GM21529 (cell line): ENCODE data around the gene DHRS4L2.
"Not testable (repeated sequence)": the region's sequence is repeated elsewhere in the genome, so short reads cannot be mapped to it uniquely, and the experiment has no call there.

ENCODE experiments used
- ATAC-seq: cut with Tn5 transposase; IDR thresholded peaks from one replicate; pipeline ENCODE4 v1.9.1; 2021; ENCODE audit not compliant: unreplicated experiment

Gene DHRS4L2

GRCh38 chr14:24013654-24014514, 25.2 kb downstream of the DHRS4L2 start:
- ATAC-seq, result no peak

GRCh38 chr14:24015745-24016144, 27.0 kb downstream of the DHRS4L2 start:
- not testable (repeated sequence) for ATAC-seq

- not testable (repeated sequence) for ATAC-seq
Measured at GRCh38 chr14:24018978-24019377, 30.2 kb downstream of the DHRS4L2 start.

DNA sequence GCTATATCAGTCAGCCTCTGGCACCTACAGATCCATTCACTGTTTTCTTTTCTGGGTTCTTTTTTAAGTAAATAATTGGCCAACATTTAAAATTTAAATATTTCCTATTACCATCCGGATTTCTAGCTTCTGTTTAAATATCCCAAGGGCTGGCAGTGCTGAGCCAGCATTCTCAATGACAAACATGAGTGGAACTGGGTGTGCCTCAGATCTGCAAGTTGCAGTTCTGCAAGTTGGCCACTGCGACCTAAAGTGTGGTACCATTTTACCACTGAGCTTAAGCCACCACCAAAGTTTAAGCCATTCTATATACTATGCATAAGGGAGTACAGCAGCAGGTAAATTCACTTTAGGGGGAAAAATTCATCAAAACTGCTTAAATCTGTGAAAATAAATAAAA, 31.2 kb downstream of the DHRS4L2 start:
- ATAC-seq, result not testable (repeated sequence)

DNA sequence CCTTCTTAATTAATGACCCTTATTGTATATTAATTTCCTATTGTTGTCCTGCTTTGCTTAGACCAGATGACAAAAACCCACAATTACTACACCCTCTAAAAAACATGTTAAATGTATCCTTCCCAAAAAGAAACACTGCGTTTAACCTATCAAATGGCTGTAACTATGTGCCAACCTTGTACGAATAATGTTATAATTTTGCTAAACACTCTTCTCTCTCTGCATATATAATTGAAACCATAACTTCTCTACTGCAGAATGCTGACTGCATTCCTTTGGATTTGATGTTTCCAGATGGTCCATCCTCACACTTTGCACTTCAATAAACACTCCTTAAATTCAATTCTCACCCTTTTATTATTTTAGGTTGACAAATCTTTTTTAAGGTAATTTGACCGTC, 31.8 kb downstream of the DHRS4L2 start:
- ATAC-seq, result not testable (repeated sequence)

DNA sequence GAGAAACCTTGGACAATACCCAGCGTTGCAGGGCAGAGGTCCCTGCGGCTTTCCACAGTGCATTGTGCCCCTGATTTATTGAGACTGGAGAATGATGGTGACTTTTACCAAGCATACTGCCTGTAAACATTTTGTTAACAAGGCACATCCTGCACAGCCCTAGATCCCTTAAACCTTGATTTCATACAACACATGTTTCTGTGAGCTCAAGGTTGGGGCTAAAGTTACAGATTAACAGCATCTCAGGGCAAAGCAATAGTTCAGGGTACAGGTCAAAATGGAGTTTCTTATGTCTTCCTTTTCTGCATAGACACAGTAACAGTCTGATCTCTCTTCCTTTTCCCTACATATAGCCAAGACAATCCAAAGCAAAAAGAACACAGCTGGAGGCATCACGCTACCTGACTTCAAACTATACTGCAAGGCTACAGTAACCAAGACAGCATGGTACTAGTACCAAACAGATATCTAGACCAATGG, 36.2 kb downstream of the DHRS4L2 start:
- not testable (repeated sequence) for ATAC-seq

GRCh38 chr14:24029687-24030086, 41.0 kb downstream of the DHRS4L2 start:
- not testable (repeated sequence) for ATAC-seq

GRCh38 chr14:24031331-24031730, 42.6 kb downstream of the DHRS4L2 start:
- ATAC-seq, result not testable (repeated sequence)

DNA sequence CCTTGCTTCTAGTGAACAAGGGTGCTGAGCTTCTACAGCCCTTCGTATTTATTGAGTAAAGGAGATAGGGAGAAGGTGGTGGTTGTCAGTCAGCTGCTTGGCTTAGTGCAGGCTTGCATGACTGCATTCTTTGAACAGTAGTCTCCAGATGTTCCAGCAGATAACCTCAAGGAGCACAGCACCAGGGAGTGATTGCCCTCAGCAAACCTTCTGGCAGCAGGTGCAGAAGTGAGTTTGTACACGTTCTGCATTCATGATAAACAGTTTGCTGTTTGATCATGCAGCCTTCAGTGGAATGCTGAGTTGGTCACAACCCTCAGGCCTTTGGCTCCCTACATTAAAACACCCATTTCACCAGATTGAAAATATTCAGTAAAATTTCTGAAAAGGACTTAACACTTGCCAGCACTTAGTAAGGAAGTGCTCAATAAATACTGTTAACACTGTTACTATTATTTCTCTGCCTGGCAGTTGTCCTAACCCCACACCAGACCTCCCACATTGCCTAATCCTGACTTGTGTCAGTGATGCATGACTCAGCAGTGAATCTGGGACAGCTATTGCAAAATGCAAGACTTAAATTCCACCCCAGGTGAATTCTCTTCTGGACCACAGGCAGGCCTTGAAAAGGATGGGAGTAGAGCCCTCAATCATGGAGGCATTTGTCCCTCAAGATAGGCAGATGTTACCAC, 44.1 kb downstream of the DHRS4L2 start:
- no peak for ATAC-seq

GRCh38 chr14:24035769-24036168, 47.0 kb downstream of the DHRS4L2 start:
- not testable (repeated sequence) for ATAC-seq

- ATAC-seq, result peak; percentile 71
Measured at GRCh38 chr14:24036169-24036962, 47.6 kb downstream of the DHRS4L2 start.

DNA sequence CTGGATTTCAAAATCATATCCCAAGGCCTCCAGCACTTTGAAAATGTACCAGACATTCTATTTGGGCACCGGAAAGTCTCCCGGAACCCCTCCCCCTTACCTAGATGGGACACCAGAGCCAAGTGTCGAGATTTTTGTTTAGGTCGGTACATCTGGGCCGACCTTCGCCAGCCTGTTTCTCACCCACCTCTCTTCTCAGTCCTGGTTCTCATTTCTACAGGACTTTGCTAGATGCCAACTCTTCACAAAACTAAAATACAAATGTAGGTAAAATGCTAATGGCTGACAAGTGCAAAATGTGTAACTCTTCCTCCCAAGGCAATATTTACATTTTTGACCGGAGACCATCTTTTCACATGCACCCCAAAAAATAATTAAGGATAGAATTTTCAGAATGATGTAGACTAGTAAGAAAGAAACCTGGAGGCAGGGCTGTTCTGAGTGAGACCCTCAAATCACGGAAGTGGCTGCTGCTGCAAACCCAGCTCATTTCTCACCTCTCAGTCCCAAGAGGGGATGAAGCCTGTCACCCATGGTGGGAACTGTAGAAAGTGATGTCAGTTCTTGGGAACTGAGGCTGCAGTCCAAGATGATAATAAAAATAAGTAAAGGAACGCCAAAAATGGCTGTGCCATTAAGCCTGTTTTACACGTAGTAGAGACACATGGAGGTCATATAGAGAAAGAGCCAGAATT, 48.4 kb downstream of the DHRS4L2 start:
- peak; percentile 5 for ATAC-seq

- ATAC-seq, result no peak
Measured at GRCh38 chr14:24037658-24038037, 48.9 kb downstream of the DHRS4L2 start.

- no peak for ATAC-seq
Measured at GRCh38 chr14:24038686-24039085, 50.0 kb downstream of the DHRS4L2 start.

DNA sequence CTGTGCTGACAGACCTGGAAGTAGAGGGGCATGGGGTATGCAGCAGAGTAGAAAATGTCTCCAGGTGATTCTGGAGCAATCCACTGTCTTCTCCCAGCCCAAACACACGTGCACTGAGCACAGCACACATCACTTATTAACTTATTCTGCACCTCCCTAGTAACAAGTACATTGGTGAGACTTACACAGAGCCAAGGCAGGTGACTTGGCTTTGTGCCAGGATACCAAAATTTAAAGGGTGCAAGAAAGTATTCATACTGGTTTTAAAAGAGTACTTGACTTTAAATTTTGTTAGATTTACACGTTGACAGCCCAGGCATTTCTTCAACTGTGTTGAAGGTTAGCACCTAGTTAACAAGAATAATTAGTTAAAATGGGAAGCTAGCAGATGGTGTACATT, 52.0 kb downstream of the DHRS4L2 start:
- no peak for ATAC-seq

DNA sequence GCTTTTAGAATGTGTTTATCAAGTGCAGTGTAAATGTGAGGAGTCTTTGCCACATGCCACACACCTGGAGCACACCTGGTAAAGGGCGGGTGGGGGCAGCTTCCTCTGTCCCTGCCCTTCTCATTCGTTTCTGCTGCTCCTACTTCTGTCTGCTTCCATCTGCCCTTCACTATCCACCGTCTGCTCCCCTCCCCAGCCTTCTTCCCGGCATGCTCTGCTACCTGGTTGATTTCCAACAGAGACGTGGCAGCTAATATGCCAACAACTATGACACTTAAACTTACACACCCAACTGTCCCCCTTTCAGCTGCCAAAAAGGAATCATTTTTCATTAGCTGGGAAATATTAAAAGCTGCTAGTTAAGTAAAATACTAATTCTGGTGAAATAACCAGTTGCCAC, 54.0 kb downstream of the DHRS4L2 start:
- no peak for ATAC-seq

DNA sequence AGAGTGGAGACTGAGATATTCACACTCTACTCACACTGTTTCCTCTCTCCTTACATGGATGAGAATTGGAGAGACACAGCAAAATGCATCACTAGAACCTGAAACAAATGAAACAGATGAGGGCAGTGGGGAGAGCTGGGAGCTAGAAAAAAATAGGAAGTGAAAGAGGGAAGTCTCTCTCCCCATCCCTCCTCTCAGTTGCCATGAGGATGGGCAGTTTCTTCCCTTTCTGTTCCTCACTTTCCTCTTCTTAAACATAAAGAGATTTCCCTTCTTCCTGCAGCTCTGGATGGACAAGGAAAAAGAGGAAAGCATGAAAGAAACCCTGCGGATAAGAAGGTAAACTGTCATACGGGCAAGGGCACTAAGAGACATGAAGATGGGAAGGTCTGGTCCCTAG, 60.3 kb downstream of the DHRS4L2 start:
- not testable (repeated sequence) for ATAC-seq

DNA sequence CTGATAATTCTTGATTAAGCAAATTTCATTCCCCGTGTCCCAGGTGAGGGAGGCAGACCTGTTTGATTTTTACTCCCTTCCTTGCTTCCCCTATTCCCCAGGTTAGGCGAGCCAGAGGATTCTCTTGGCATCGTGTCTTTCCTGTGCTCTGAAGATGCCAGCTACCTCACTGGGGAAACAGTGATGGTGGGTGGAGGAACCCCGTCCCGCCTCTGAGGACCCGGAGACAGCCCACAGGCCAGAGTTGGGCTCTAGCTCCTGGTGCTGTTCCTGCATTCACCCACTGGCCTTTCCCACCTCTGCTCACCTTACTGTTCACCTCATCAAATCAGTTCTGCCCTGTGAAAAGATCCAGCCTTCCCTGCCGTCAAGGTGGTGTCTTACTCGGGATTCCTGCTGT, 62.0 kb downstream of the DHRS4L2 start:
- not testable (repeated sequence) for ATAC-seq

DNA sequence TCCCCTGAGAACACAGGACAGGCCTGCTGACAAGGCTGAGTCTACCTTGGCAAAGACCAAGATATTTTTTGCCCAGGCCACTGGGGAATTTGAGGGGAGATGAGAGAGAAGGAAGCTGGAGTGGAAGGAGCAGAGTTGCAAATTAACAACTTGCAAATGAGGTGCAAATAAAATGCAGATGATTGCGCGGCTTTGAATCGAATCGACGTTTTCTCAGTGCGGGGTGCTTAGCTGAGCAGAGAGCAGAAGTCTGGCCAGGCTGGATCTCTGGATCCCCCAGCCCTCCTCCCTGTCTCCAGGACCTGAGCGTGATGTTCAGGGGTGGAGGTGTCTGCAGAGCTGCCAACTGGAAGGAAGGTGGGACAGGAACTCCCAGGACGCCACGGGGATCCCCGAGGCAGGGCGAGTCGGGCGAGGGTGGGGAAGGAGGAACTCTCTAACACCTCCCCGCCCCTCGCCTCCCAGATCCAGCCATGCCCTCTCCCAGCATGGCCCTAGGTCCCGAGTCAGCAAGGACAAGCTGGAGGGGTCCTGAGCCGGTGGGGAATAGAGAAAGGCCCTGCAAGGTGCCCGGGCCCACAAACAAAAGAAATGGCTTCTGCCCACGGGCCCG, 62.6 kb downstream of the DHRS4L2 start:
- ATAC-seq, result peak; percentile 19
